ENCODE data around the gene FUT3. TPM values are rescaled to one million over a fixed set of nuclear protein-coding genes. Genes with fewer than 3 reads are reported as not detected.

FUT3 gene
- total RNA-seq, 6 experiments from 2014 or later: 0.19 to 1.4 (median 0.33) TPM

GRCh38 chr19:5820785-5821184 lies 30.5 kb downstream of the FUT3 start:
- TF ChIP-seq POLR2A (IDR thresholded peaks at IDR 0.05): no peak
- TF ChIP-seq CTCF (IDR thresholded peaks at IDR 0.05): no peak
- DNase-seq: no peak
- WGBS (ENCODE audit: insufficient coverage, low coverage, low lambda C conversion rate, missing lambda C conversion rate): 61% methylated on average over 6 of the region's 6 CpGs
- Histone ChIP-seq H3K27ac (no peak overlapping the region), H3K27me3 (no peaks in the 10 kb centered on the region), H3K4me3 (no peak overlapping the region), H3K4me1 (peaks cover 0 to 9% (median 0%) of the 10 kb centered on the region in 4 donors), H3K9me3 (no peaks in the 10 kb centered on the region), H3K36me3 (no peaks in the 10 kb centered on the region)
- ATAC-seq: no peak
- intact Hi-C loops (cut with DNase I): loop anchor here in 1 of 2 donors (5.0 kb wide), 1 partner anchor 77 kb away; no protein-coding TSS in a partner anchor

- Histone ChIP-seq H3K4me1 (peaks cover 0 to 9% (median 0%) of the 10 kb centered on the region in 4 donors), H3K9me3 (no peaks in the 10 kb centered on the region), H3K4me3 (no peak overlapping the region), H3K36me3 (no peaks in the 10 kb centered on the region), H3K27me3 (no peaks in the 10 kb centered on the region), H3K27ac (no peak overlapping the region)
- TF ChIP-seq POLR2A (IDR thresholded peaks at IDR 0.05) (no peak), CTCF (IDR thresholded peaks at IDR 0.05) (no peak)
- DNase-seq (no peak), ATAC-seq (no peak)
- intact Hi-C loops (cut with DNase I): no loop called here
- WGBS (ENCODE audit: insufficient coverage, low coverage, low lambda C conversion rate, missing lambda C conversion rate): 100% methylated on average over 2 of the region's 10 CpGs
These were observed 32.7 kb downstream of the FUT3 start for GRCh38 chr19:5818594-5818993.

- intact Hi-C loops (cut with DNase I): no loop called here
- H3K36me3 ChIP-seq: no peaks in the 10 kb centered on the region
- WGBS (ENCODE audit: insufficient coverage, low coverage, low lambda C conversion rate, missing lambda C conversion rate): 91% methylated on average over 2 of the region's 2 CpGs
- DNase-seq (no peak), ATAC-seq (no peak)
- H3K9me3 ChIP-seq: no peaks in the 10 kb centered on the region
- H3K27ac ChIP-seq: no peak overlapping the region
- TF ChIP-seq CTCF (IDR thresholded peaks at IDR 0.05): no peak
- no peak for TF ChIP-seq POLR2A (IDR thresholded peaks at IDR 0.05)
- H3K4me3 ChIP-seq: no peak overlapping the region
- peaks cover 0 to 4% (median 0%) of the 10 kb centered on the region in 4 donors for H3K4me1 ChIP-seq
- H3K27me3 ChIP-seq: no peaks in the 10 kb centered on the region
These were observed 34.0 kb downstream of the FUT3 start for GRCh38 chr19:5817218-5817617.

- intact Hi-C loops (cut with DNase I): loop anchor here in 1 of 2 donors (5.0 kb wide), 1 partner anchor 77 kb away; no protein-coding TSS in a partner anchor
- no peaks in the 10 kb centered on the region for H3K4me1 ChIP-seq
- DNase-seq (no peak), ATAC-seq (peak in 2 of 4 donors; percentile 22 to 36)
- no peak overlapping the region for H3K4me3 ChIP-seq
- no peaks in the 10 kb centered on the region for H3K27me3 ChIP-seq
- H3K36me3 ChIP-seq: no peaks in the 10 kb centered on the region
- H3K9me3 ChIP-seq: no peaks in the 10 kb centered on the region
- WGBS (ENCODE audit: insufficient coverage, low coverage, low lambda C conversion rate, missing lambda C conversion rate): 72% methylated on average over 5 of the region's 11 CpGs
- no peak for TF ChIP-seq CTCF (IDR thresholded peaks at IDR 0.05)
- no peak for TF ChIP-seq POLR2A (IDR thresholded peaks at IDR 0.05)
- no peak overlapping the region for H3K27ac ChIP-seq
These were observed 36.4 kb downstream of the FUT3 start for GRCh38 chr19:5814852-5815246.

Measured in right lobe of liver (tissue), 6 donors.